Activated CD4-positive, alpha-beta memory T cell treated with anti-CD3 and anti-CD28 coated beads for 36 hours (primary cell): Measurements from ENCODE around the gene FBXO44. TPM values are rescaled to one million over a fixed set of nuclear protein-coding genes. Genes with fewer than 3 reads are reported as not detected.
"Not testable (repeated sequence)": the region's sequence is repeated elsewhere in the genome, so short reads cannot be mapped to it uniquely, and the experiment has no call there.

Experiments
- CTCF ChIA-PET: fragments of 350-600 bp; sonication (Branson Sonifier 250); formaldehyde crosslinking; loops from one replicate; lab custom pipeline; 2021; ENCODE audit warnings: antibody characterized with exemption, inconsistent platforms; lab: Charles Lee
- POLR2A ChIA-PET: fragments of 350-600 bp; sonication (Branson Sonifier 250); formaldehyde crosslinking; loops from one replicate; lab custom pipeline; 2021; ENCODE audit warnings: antibody characterized with exemption; lab: Charles Lee
- DNase-seq: peaks from one replicate; pipeline ENCODE4 v3.0.0-alpha.2; 2020
- H3K27ac Mint-ChIP-seq: one replicate; pipeline ENCODE4 v1.8.0; 2021; ENCODE audit warnings: mixed read lengths
- H3K27me3 Mint-ChIP-seq: one replicate; pipeline ENCODE4 v1.8.0; 2021; ENCODE audit warnings: mixed read lengths
- H3K36me3 Mint-ChIP-seq: one replicate; pipeline ENCODE4 v1.8.0; 2021; ENCODE audit warnings: mixed read lengths
- H3K4me1 Mint-ChIP-seq: one replicate; pipeline ENCODE4 v1.8.0; 2021; ENCODE audit warnings: low read depth, mixed read lengths
- H3K4me3 Mint-ChIP-seq: one replicate; pipeline ENCODE4 v1.8.0; 2021; ENCODE audit warnings: mild to moderate bottlenecking, mixed read lengths
- H3K9me3 Mint-ChIP-seq: one replicate; pipeline ENCODE4 v1.8.0; 2021; ENCODE audit warnings: mixed read lengths
- intact Hi-C: fragments of 100-400 bp; cut with micrococcal nuclease; formaldehyde crosslinking; loops from one replicate; pipeline ENCODE4 v1.15.1; 2023
- total RNA-seq, 2 experiments: library from RNA; stranded (reverse); gene quantifications; one replicate each; pipeline ENCODE4 v1.2.3, GENCODE V29; 2021

FBXO44 gene
- total RNA-seq, result 10 to 100 TPM; 16.8 to 18.6 TPM

GRCh38 chr1:11654137-11654938 lies at the start of gene FBXO44, which contains the start of gene FBXO2:
Gene FBXO44, plus strand, starts transcription at chr1:11654877. Its CDS starts 959 bp downstream, at chr1:11655836.
Gene FBXO2, minus strand, starts transcription at chr1:11654429. Its CDS starts 89 bp downstream, at chr1:11654340.
- H3K27me3 Mint-ChIP-seq, result no peaks in the 10 kb centered on the region
- POLR2A ChIA-PET, result interaction anchor here (1.1 to 2.2 kb wide), 2 partner anchors 10 to 254 kb away, joined by 6 to 13 read pairs; partner anchors contain the start of gene FBXO6
- DNase-seq, result peak; percentile 67
- peaks cover 2% of the 10 kb centered on the region for H3K36me3 Mint-ChIP-seq
- no peak within 1 kb of the TSS for H3K27ac Mint-ChIP-seq
- CTCF ChIA-PET, result interaction anchor here (0.6 to 7.4 kb wide), 5 partner anchors 10 to 617 kb away, joined by 3 to 100 read pairs (median 14); partner anchors contain the start of gene FBXO6
- no peaks in the 10 kb centered on the region for H3K9me3 Mint-ChIP-seq
- intact Hi-C loops, result loop anchor here (5.0 kb wide), 1 partner anchor 153 kb away; the partner anchor contains the start of genes CLCN6 and MTHFR
- H3K4me3 Mint-ChIP-seq, result peak within 1 kb of the TSS; percentile 70
- peaks cover 24% of the 10 kb centered on the region for H3K4me1 Mint-ChIP-seq

GRCh38 chr1:11606775-11607174 lies 47.9 kb upstream of the FBXO44 start:
- POLR2A ChIA-PET, result no interaction called here
- Mint-ChIP-seq H3K4me1 (no peaks in the 10 kb centered on the region), H3K9me3 (no peaks in the 10 kb centered on the region), H3K27ac (no peak overlapping the region), H3K27me3 (peaks cover 2% of the 10 kb centered on the region), H3K36me3 (no peaks in the 10 kb centered on the region), H3K4me3 (no peak overlapping the region)
- no peak for DNase-seq
- intact Hi-C loops, result no loop called here
- CTCF ChIA-PET, result no interaction called here

- H3K27ac Mint-ChIP-seq, POLR2A ChIA-PET, H3K9me3 Mint-ChIP-seq, intact Hi-C loops, H3K27me3 Mint-ChIP-seq, CTCF ChIA-PET, H3K4me1 Mint-ChIP-seq, H3K4me3 Mint-ChIP-seq, DNase-seq, H3K36me3 Mint-ChIP-seq: not testable (repeated sequence)
These were observed 46.0 kb upstream of the FBXO44 start for GRCh38 chr1:11608596-11609130.

- H3K4me3 Mint-ChIP-seq, intact Hi-C loops, H3K4me1 Mint-ChIP-seq, POLR2A ChIA-PET, H3K27me3 Mint-ChIP-seq, DNase-seq, H3K27ac Mint-ChIP-seq, H3K36me3 Mint-ChIP-seq, H3K9me3 Mint-ChIP-seq, CTCF ChIA-PET: not testable (repeated sequence)
These were observed 45.3 kb upstream of the FBXO44 start for GRCh38 chr1:11609378-11609777.

GRCh38 chr1:11610629-11611180 lies 44.0 kb upstream of the FBXO44 start:
- no peaks in the 10 kb centered on the region for H3K4me1 Mint-ChIP-seq
- peaks cover 2% of the 10 kb centered on the region for H3K27me3 Mint-ChIP-seq
- H3K27ac Mint-ChIP-seq, result no peak overlapping the region
- ChIA-PET POLR2A (no interaction called here), CTCF (interaction anchor here (0.6 to 0.9 kb wide), 2 partner anchors 32 to 102 kb away, joined by 3 read pairs; no protein-coding TSS in a partner anchor)
- no peaks in the 10 kb centered on the region for H3K36me3 Mint-ChIP-seq
- H3K4me3 Mint-ChIP-seq, result no peak overlapping the region
- DNase-seq, result no peak
- H3K9me3 Mint-ChIP-seq, result no peaks in the 10 kb centered on the region
- intact Hi-C loops, result no loop called here

GRCh38 chr1:11611638-11612327 lies 42.9 kb upstream of the FBXO44 start:
- Mint-ChIP-seq H3K9me3 (no peaks in the 10 kb centered on the region), H3K4me3 (no peak overlapping the region), H3K4me1 (no peaks in the 10 kb centered on the region), H3K27ac (no peak overlapping the region), H3K27me3 (peaks cover 2% of the 10 kb centered on the region), H3K36me3 (no peaks in the 10 kb centered on the region)
- DNase-seq, result no peak
- intact Hi-C loops, result no loop called here
- ChIA-PET POLR2A (no interaction called here), CTCF (interaction anchor here (0.9 kb wide), 1 partner anchor 31 kb away, joined by 3 read pairs; no protein-coding TSS in a partner anchor)

- ChIA-PET POLR2A (no interaction called here), CTCF (no interaction called here)
- Mint-ChIP-seq H3K4me3 (no peak overlapping the region), H3K4me1 (no peaks in the 10 kb centered on the region), H3K36me3 (no peaks in the 10 kb centered on the region), H3K9me3 (no peaks in the 10 kb centered on the region), H3K27ac (no peak overlapping the region), H3K27me3 (peaks cover 7% of the 10 kb centered on the region)
- intact Hi-C loops, result no loop called here
- no peak for DNase-seq
These were observed 41.3 kb upstream of the FBXO44 start for GRCh38 chr1:11613347-11613746.

GRCh38 chr1:11615090-11615489 lies 39.6 kb upstream of the FBXO44 start:
- no peak for DNase-seq
- ChIA-PET POLR2A (no interaction called here), CTCF (no interaction called here)
- no peaks in the 10 kb centered on the region for H3K4me1 Mint-ChIP-seq
- H3K27me3 Mint-ChIP-seq, result peaks cover 7% of the 10 kb centered on the region
- H3K36me3 Mint-ChIP-seq, result no peaks in the 10 kb centered on the region
- H3K27ac Mint-ChIP-seq, result no peak overlapping the region
- H3K4me3 Mint-ChIP-seq, result no peak overlapping the region
- intact Hi-C loops, result no loop called here
- no peaks in the 10 kb centered on the region for H3K9me3 Mint-ChIP-seq

GRCh38 chr1:11616766-11617165 lies 37.9 kb upstream of the FBXO44 start:
- ChIA-PET POLR2A (no interaction called here), CTCF (interaction anchor here (1.2 kb wide), 1 partner anchor 27 kb away, joined by 8 read pairs; no protein-coding TSS in a partner anchor)
- intact Hi-C loops, result no loop called here
- Mint-ChIP-seq H3K27ac (no peak overlapping the region), H3K9me3 (no peaks in the 10 kb centered on the region), H3K36me3 (no peaks in the 10 kb centered on the region), H3K27me3 (peaks cover 7% of the 10 kb centered on the region), H3K4me3 (no peak overlapping the region), H3K4me1 (no peaks in the 10 kb centered on the region)
- DNase-seq, result no peak

GRCh38 chr1:11617314-11617713 lies 37.4 kb upstream of the FBXO44 start:
- H3K4me1 Mint-ChIP-seq, result no peaks in the 10 kb centered on the region
- no peak for DNase-seq
- no peak overlapping the region for H3K27ac Mint-ChIP-seq
- CTCF ChIA-PET, result interaction anchor here (1.2 kb wide), 1 partner anchor 26 kb away, joined by 8 read pairs; no protein-coding TSS in a partner anchor
- H3K4me3 Mint-ChIP-seq, result no peak overlapping the region
- H3K9me3 Mint-ChIP-seq, result no peaks in the 10 kb centered on the region
- POLR2A ChIA-PET, result no interaction called here
- intact Hi-C loops, result no loop called here
- H3K36me3 Mint-ChIP-seq, result no peaks in the 10 kb centered on the region
- peaks cover 7% of the 10 kb centered on the region for H3K27me3 Mint-ChIP-seq

- Mint-ChIP-seq H3K27ac (no peak overlapping the region), H3K9me3 (no peaks in the 10 kb centered on the region), H3K27me3 (peaks cover 7% of the 10 kb centered on the region), H3K4me3 (no peak overlapping the region), H3K36me3 (no peaks in the 10 kb centered on the region), H3K4me1 (no peaks in the 10 kb centered on the region)
- POLR2A ChIA-PET, result no interaction called here
- DNase-seq, result no peak
- intact Hi-C loops, result no loop called here
- CTCF ChIA-PET, result interaction anchor here (1.2 kb wide), 1 partner anchor 26 kb away, joined by 8 read pairs; no protein-coding TSS in a partner anchor
These were observed 36.9 kb upstream of the FBXO44 start for GRCh38 chr1:11617741-11618140.

GRCh38 chr1:11620405-11620804 lies 34.3 kb upstream of the FBXO44 start:
- POLR2A ChIA-PET, result no interaction called here
- Mint-ChIP-seq H3K4me1 (no peaks in the 10 kb centered on the region), H3K4me3 (no peak overlapping the region), H3K27me3 (peaks cover 12% of the 10 kb centered on the region), H3K27ac (no peak overlapping the region), H3K36me3 (no peaks in the 10 kb centered on the region), H3K9me3 (no peaks in the 10 kb centered on the region)
- CTCF ChIA-PET, result no interaction called here
- no peak for DNase-seq
- intact Hi-C loops, result no loop called here
